GM12865 (cell line): Measurements from ENCODE around the gene OR1M1.

Source experiments
- DNase-seq: peaks from one replicate; pipeline ENCODE4 v3.0.0; 2010; ENCODE audit warnings: low read depth
- H3K4me3 ChIP-seq: 2 replicates; pipeline ENCODE4 v1.5.1; 2011; ENCODE audit warnings: mild to moderate bottlenecking, low read depth, low read length, control low read depth
- TF ChIP-seq, protein P1 (sequence below): IDR thresholded peaks from 2 replicates; pipeline ENCODE4 v1.5.1; 2011; ENCODE audit warnings: low read length, control low read depth, low read depth, inconsistent platforms; ENCODE audit not compliant: insufficient read depth; ENCODE audit errors: missing control alignments

Gene OR1M1

GRCh38 chr19:9075064-9075949, 11.6 kb upstream of the OR1M1 start:
- DNase-seq: no peak
- H3K4me3 ChIP-seq: no peak overlapping the region
- TF ChIP-seq, protein P1, sequence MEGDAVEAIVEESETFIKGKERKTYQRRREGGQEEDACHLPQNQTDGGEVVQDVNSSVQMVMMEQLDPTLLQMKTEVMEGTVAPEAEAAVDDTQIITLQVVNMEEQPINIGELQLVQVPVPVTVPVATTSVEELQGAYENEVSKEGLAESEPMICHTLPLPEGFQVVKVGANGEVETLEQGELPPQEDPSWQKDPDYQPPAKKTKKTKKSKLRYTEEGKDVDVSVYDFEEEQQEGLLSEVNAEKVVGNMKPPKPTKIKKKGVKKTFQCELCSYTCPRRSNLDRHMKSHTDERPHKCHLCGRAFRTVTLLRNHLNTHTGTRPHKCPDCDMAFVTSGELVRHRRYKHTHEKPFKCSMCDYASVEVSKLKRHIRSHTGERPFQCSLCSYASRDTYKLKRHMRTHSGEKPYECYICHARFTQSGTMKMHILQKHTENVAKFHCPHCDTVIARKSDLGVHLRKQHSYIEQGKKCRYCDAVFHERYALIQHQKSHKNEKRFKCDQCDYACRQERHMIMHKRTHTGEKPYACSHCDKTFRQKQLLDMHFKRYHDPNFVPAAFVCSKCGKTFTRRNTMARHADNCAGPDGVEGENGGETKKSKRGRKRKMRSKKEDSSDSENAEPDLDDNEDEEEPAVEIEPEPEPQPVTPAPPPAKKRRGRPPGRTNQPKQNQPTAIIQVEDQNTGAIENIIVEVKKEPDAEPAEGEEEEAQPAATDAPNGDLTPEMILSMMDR: no peak

DNA sequence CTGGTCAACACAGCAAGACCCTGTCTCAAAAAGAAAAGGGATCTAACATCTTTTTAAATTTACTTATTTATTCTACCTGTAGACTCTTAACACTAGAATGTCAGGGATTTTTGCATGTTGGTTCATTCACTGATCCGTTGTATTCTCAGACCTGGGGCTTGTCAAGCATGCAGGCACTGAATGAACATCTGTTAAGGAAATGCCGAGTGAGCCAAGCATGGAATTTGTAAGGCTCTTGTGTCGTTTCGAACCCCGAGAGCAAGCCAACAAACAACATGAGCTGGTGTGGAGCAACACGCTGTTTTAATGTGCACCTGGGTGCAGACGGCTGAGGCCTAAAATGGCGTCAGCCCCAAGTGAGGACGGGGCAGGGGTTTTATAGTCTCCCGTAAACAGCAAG, 10.0 kb upstream of the OR1M1 start:
- no peak for DNase-seq
- TF ChIP-seq, protein P1: no peak
- H3K4me3 ChIP-seq: no peak overlapping the region

- DNase-seq: no peak
- H3K4me3 ChIP-seq: no peak overlapping the region
- TF ChIP-seq, protein P1: no peak
Observed at GRCh38 chr19:9078651-9079050, 8.2 kb upstream of the OR1M1 start.

DNA sequence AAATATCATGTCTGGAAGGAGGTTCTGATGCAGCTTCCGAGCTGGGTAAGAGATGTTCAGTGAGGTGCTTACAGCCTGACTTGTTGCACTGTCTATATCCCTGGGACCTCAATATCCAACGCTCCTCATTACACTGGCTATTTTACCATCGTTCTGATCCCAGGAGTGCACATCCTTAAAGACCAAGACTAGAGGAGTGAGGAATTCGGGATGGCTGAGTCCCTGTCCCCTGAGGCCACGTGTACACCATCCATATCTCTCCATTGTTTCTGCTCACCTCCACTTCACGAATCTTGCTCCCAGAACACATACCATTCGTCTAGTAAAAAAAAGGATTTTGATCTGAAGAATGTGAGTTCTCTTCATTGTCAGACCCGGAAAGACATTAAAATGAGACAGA, 20.5 kb downstream of the OR1M1 start, which contains the start of gene OR7G2:
Gene OR7G2 (minus strand): TSS at position 101 of the 400 bp plus-strand sequence. CDS start 4,232 bp downstream, outside the sequence.
- no peak for DNase-seq
- TF ChIP-seq, protein P1: no peak
- no peak within 1 kb of the TSS for H3K4me3 ChIP-seq

- no peak overlapping the region for H3K4me3 ChIP-seq
- no peak for DNase-seq
- TF ChIP-seq, protein P1: no peak
Observed at GRCh38 chr19:9109959-9110358, 23.1 kb downstream of the OR1M1 start.

DNA sequence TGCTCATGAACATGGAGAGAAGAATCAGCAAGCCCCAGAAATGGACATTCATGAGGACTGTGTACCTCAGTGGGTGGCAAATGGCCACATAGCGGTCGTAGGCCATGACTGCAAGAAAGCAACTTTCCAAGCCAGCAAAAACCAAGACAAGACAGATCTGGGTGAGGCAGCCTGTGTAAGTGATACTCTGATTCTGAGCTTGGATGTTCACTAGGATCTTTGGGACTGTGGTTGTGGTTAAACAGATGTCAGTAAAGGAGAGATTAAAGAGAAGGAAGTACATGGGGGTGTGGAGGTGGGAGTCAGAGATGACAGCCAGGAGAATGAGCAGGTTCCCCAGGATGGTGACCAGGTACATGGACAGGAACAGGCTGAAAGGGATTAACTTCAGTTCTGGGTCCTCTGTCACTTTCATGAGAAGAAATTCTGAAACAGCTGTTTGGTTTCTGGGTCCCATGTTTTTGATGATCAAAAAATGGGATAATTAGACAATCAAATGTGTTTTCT, 28.5 kb downstream of the OR1M1 start, which contains the start of gene OR7G1:
Gene OR7G1 (minus strand): TSS at position 457 of the 507 bp plus-strand sequence. CDS start 0 bp downstream, at position 457.
- TF ChIP-seq, protein P1: no peak
- no peak within 1 kb of the TSS for H3K4me3 ChIP-seq
- DNase-seq: no peak
